ENCODE data around the gene RELCH. TPM values are rescaled to one million over a fixed set of nuclear protein-coding genes. Genes with fewer than 3 reads are reported as not detected.

The RELCH gene
- total RNA-seq, 1 experiment from 2014 or later = 19.5 TPM

DNA sequence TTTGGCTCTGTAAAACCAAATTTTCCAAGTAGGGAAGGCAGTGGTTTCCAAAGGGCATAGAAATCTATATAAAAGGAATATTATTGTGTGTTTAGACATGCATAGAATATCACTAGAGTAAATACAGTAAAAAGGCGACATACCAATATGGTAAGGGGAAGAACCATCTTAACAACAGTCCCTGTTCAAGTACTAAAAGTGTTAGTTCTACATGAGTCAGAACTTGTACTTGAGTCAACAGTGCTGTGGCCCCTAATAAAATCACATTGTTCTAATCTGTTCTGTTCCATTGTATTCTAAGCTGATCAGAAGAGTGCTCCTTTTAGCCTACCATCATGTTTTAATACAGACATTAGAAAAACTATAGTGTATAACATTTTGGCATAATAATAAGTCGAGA, 102.0 kb downstream of the RELCH start:
- H3K4me1 ChIP-seq (ENCODE audit: control insufficient read depth, insufficient read depth, low read length) = no peaks in the 10 kb centered on the region
- H3K27ac ChIP-seq (ENCODE audit: low read length) = no peak overlapping the region
- H3K36me3 ChIP-seq (ENCODE audit: control insufficient read depth, insufficient read depth, low read length) = no peaks in the 10 kb centered on the region
- POLR2A ChIA-PET = no interaction called here
- H3K9me3 ChIP-seq (ENCODE audit: control insufficient read depth, insufficient read depth, low read depth, low read length) = no peaks in the 10 kb centered on the region
- ATAC-seq (no peak), DNase-seq (ENCODE audit: low read depth, low spot score) (no peak)
- no peak for TF ChIP-seq SIN3A (IDR thresholded peaks at IDR 0.05; ENCODE audit: borderline replicate concordance, insufficient read depth, low read depth, low read length)
- TF ChIP-seq REST (IDR thresholded peaks at IDR 0.05; ENCODE audit: insufficient read depth in 1 of 2, low read depth in 2 of 2, low read length in 1 of 2) = no peak
- no peak for TF ChIP-seq TCF7L2 (IDR thresholded peaks at IDR 0.05; ENCODE audit: low read depth, low read length)
- intact Hi-C loops (cut with micrococcal nuclease; ENCODE audit: unreplicated experiment) = no loop called here
- no TSS peak for BruUV-seq (replicated peaks)
- H3K4me3 ChIP-seq (ENCODE audit: low read depth in 2 of 2, low read length in 2 of 2) = no peak overlapping the region
- no peaks in the 10 kb centered on the region for H3K27me3 ChIP-seq (ENCODE audit: control insufficient read depth, insufficient read depth, low read length)
- in situ Hi-C loops (cut with HindIII; ENCODE audit: low pct_unique_long_range_greater_than_20kb, low sequenced_read_pairs) = no loop called here
- CTCF ChIA-PET = no interaction called here

GRCh38 chr18:62294073-62294472, 107.0 kb downstream of the RELCH start:
- TF ChIP-seq POLR2AphosphoS5 (IDR thresholded peaks at IDR 0.05; ENCODE audit: low read depth, low read length) (no peak), CTCF (IDR thresholded peaks at IDR 0.05) (no peak), SIN3A (IDR thresholded peaks at IDR 0.05; ENCODE audit: borderline replicate concordance, insufficient read depth, low read depth, low read length) (no peak), TCF7L2 (IDR thresholded peaks at IDR 0.05; ENCODE audit: low read depth, low read length) (no peak), REST (IDR thresholded peaks at IDR 0.05; ENCODE audit: insufficient read depth in 1 of 2, low read depth in 2 of 2, low read length in 1 of 2) (no peak)
- POLR2A ChIA-PET = no interaction called here
- Histone ChIP-seq H3K36me3 (ENCODE audit: control insufficient read depth, insufficient read depth, low read length) (no peaks in the 10 kb centered on the region), H3K4me1 (ENCODE audit: control insufficient read depth, insufficient read depth, low read length) (no peaks in the 10 kb centered on the region), H3K27ac (ENCODE audit: low read length) (no peak overlapping the region), H3K4me3 (ENCODE audit: low read depth in 2 of 2, low read length in 2 of 2) (no peak overlapping the region), H3K27me3 (ENCODE audit: control insufficient read depth, insufficient read depth, low read length) (no peaks in the 10 kb centered on the region), H3K9me3 (ENCODE audit: control insufficient read depth, insufficient read depth, low read depth, low read length) (no peaks in the 10 kb centered on the region)
- CTCF ChIA-PET = no interaction called here
- BruUV-seq (replicated peaks) = no TSS peak
- ATAC-seq = no peak
- intact Hi-C loops (cut with micrococcal nuclease; ENCODE audit: unreplicated experiment) = no loop called here
- no peak for DNase-seq (ENCODE audit: low read depth, low spot score)
- in situ Hi-C loops (cut with HindIII; ENCODE audit: low pct_unique_long_range_greater_than_20kb, low sequenced_read_pairs) = no loop called here

Data from Panc1 (cell line).